Fibroblast of mammary gland (primary cell): ENCODE data around the gene MGAT5.

ENCODE experiments used
- DNase-seq: peaks from one replicate; pipeline ENCODE4 v3.0.0-alpha.2; 2010; ENCODE audit warnings: low read depth
- H3K4me3 ChIP-seq: 2 replicates; pipeline ENCODE4 v1.5.1; 2011; ENCODE audit warnings: low read depth, mild to moderate bottlenecking, low read length, moderate library complexity; ENCODE audit not compliant: control insufficient read depth
- TF ChIP-seq, protein P1 (sequence below): conservative IDR thresholded peaks from 2 replicates; pipeline ENCODE4 v1.5.1; 2011; ENCODE audit warnings: low read depth, low read length, inconsistent platforms; ENCODE audit not compliant: control insufficient read depth, insufficient read depth

The MGAT5 gene

DNA sequence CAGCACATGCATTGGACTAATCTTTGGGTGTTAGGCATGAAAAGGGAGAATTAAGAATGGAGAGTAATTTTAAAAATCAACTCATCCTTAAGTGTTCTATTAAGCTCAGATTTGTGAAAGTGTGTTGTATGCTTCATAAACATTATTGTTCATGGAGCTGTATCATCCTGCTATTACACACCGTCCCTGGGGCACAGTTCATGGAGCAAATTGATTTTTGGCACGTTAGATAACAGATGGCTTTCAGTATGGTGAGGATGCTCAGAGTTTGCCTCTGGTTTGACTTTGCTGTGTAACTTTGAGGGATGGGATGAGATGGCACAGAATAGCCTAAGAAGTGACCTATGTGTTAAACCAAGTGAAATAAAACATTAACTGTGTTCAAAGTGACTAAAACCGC is 97.1 kb downstream of the MGAT5 start:
- TF ChIP-seq, protein P1, sequence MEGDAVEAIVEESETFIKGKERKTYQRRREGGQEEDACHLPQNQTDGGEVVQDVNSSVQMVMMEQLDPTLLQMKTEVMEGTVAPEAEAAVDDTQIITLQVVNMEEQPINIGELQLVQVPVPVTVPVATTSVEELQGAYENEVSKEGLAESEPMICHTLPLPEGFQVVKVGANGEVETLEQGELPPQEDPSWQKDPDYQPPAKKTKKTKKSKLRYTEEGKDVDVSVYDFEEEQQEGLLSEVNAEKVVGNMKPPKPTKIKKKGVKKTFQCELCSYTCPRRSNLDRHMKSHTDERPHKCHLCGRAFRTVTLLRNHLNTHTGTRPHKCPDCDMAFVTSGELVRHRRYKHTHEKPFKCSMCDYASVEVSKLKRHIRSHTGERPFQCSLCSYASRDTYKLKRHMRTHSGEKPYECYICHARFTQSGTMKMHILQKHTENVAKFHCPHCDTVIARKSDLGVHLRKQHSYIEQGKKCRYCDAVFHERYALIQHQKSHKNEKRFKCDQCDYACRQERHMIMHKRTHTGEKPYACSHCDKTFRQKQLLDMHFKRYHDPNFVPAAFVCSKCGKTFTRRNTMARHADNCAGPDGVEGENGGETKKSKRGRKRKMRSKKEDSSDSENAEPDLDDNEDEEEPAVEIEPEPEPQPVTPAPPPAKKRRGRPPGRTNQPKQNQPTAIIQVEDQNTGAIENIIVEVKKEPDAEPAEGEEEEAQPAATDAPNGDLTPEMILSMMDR = no peak
- no peak overlapping the region for H3K4me3 ChIP-seq
- DNase-seq = no peak

DNA sequence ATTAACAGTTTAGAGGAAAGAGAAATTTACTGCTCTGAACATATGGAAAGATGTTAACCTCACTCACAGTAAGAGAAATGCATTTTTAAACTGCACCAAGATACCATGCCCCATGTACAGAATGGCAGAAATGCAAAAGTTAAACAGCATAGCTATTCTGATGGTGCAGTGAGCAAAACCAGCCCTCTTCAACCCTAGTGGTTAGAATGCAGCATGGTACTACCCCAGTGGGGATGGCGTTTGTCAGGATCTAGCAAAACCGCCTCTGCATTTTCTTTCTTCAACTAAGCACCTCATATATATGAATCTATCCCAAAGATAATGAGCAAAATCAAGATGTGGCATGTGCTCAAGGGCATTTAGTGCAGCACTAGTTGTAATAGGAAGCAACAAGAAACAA is 98.0 kb downstream of the MGAT5 start:
- TF ChIP-seq, protein P1 = no peak
- DNase-seq = no peak
- no peak overlapping the region for H3K4me3 ChIP-seq

DNA sequence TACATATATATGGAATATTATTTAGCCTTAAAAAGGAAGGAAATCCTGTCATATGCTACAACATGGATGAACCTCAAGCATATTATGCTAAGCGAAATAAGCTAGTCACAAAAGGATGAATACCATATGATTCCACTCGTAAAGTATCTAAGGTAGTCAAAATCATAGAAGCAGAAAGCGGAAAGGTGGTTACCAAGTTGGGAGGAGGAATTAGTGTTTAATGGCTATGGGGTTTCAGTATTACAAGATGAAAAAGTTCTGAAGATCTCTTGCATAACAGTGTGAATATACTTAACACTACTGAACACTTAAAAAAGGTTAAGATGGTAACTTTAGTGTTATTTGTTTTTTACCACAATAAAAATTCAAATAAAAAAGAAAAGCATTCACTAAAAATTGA is 99.0 kb downstream of the MGAT5 start:
- TF ChIP-seq, protein P1 = no peak
- no peak for DNase-seq

DNA sequence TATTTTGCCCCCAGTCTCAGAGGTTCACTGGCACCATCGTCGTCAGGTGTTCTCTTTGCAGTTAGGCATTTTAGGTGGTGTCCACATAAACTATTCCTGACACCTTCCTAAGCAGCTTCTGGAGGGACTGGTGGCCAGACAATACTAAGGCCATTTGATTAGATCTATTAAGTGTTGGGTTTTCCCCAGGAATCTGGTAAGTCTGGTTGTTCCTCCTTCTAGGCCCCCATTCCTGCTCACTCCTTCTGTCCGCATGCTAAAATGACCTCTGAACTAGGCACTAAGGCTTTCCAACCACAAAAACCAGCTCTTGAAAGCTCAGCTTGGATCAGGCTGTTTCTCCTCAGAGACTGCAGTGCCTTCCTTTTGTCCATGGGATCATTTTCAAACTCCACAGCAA is 100.7 kb downstream of the MGAT5 start:
- no peak for DNase-seq
- TF ChIP-seq, protein P1 = no peak
- no peak overlapping the region for H3K4me3 ChIP-seq

More for the DNA sequence above, 99.0 kb downstream of the MGAT5 start:
- H3K4me3 ChIP-seq = no peak overlapping the region

DNA sequence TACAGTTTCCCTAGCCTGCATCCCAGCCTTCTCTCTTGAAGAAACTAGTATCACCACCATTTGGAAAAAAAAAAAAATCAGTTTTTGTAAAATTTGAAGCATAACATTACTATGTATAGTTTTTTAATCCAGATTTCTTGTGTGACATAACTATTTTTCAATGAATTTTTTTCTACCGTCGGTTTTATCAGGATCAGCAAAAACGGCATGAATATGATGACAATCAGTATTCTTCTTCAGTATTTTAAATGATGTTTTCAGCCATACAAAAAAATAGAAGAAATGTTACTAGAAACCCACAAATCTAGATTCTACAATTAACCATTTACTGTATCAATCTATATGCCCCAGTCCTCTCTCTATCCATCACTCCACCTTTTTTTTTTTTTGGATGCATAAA is 103.9 kb downstream of the MGAT5 start:
- DNase-seq = no peak
- H3K4me3 ChIP-seq = no peak overlapping the region
- TF ChIP-seq, protein P1 = no peak

DNA sequence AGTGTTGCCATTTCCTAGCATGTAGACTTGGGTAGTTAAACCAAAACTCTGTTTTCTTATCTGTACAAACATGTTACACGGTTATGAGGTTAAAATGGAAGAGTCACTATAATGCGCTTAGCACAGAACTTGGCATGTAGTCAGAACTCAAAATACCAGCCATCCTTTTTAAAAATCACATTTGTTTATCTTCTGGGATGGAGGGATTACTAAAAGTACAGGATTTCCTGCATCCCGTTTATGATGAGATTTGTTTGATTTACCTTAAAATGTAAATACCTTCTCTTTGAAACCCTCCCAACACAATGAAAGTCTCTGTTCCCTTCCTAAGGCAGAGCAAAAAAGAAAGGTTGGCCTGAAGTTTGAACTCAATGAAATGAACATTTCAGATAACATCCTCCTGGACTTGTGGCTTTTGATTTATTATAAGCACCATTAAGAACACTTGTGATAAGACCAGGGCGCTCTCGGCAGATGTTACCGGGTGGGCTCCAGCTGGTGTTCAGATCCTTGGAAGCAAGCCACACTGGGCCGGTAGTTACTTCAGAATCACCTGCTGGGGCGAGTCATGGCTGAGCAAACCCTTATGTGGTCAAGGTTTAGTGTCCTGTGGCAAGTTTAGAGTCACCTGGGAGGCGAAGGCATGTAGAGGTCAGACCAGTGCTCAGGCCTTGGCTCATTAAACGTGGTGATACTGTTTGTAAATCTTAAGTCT is 105.7 kb downstream of the MGAT5 start:
- no peak overlapping the region for H3K4me3 ChIP-seq
- DNase-seq = no peak
- TF ChIP-seq, protein P1 = no peak
